GM19397 (cell line): ENCODE measurements around the gene PKNOX2.

Experiments used
- ATAC-seq: cut with Tn5 transposase; IDR thresholded peaks from one replicate; pipeline ENCODE4 v1.9.1; 2021; ENCODE audit warnings: mild to moderate bottlenecking, moderate library complexity; ENCODE audit not compliant: unreplicated experiment

PKNOX2 gene

GRCh38 chr11:125304136-125304535, 139.6 kb downstream of the PKNOX2 start:
- no peak for ATAC-seq

GRCh38 chr11:125304876-125305275, 140.3 kb downstream of the PKNOX2 start:
- ATAC-seq = no peak

GRCh38 chr11:125305345-125305744, 140.8 kb downstream of the PKNOX2 start:
- ATAC-seq = no peak

DNA sequence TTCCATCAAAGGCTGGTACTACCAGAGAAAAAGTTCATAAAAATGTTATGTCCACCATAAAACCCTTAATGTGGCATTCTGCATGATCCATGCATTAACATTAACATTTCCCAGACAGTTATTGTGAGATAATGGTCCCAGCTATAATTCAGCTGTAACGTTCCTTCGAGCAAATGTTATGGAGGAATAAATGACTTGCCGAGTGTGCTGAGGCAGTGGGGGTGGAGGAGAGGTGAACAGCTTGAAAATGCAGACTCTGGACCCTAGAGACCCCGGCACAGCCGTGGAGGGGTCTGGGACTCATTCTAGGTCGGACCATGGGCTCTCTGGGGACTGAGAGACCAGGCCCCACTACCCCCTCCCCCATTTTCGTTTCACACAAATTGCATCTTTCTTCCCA, 141.9 kb downstream of the PKNOX2 start:
- no peak for ATAC-seq

- ATAC-seq = no peak
These were observed 143.7 kb downstream of the PKNOX2 start for GRCh38 chr11:125308246-125308645.

- no peak for ATAC-seq
These were observed 147.8 kb downstream of the PKNOX2 start for GRCh38 chr11:125312391-125312790.

DNA sequence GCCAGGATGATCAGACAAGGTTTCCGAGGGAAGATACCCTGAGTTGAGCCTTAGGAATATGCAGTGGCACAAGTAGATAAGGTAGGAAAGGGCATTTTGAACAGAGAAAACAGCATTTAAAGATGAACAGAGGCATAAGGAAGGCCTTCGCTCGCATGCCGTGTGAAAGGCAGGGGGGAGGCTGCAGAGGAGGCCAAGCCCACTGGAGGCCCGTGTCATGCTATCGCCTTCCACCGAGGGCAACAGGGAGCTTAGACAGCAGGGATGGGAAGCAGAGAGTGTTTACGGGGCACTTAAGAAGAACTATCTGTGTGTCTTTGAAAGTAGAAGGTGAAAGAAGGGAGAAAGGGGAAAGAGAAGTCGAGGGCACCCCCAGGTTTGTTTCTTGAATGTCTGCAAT, 148.3 kb downstream of the PKNOX2 start:
- no peak for ATAC-seq

GRCh38 chr11:125313271-125314219, 149.0 kb downstream of the PKNOX2 start:
- ATAC-seq = no peak

DNA sequence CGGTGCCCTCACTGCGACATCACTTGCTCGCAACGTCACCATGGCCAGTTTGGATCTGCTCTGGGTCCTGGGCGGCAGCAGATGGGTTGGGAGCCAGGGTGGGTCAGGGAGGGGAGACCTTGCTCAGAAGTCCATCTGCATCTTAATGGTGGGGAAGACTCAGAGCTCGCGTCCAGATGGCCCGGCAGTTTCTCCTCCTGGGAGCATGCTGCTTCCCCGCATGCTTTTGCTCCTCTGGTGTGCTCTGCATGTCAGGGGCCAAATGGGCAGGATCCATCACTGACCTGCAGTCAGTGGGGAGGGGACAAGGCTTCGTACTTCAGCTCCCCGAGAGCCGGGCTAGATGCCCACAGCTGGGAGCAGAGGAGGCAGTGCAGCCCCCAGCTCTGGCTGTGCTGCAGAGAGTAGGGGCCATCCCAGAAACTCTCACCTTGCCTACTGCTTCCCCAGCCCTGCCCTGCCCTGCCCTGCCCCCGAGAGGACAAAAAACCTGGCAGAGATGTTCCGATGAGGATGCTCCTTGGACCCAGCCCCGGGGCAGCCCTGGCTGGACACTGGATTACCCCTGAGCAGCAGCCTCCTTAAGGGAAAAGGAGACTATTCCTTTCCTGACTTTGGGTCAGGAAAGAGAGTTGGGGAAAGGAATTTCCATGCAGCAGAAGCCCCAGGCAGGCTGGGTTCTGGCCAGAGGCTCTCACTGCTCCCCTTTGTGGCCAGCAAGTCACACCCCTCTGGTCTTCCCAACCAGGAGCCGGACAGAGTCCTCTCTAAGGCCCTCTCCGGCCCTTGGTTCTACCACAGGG, 149.9 kb downstream of the PKNOX2 start:
- no peak for ATAC-seq

DNA sequence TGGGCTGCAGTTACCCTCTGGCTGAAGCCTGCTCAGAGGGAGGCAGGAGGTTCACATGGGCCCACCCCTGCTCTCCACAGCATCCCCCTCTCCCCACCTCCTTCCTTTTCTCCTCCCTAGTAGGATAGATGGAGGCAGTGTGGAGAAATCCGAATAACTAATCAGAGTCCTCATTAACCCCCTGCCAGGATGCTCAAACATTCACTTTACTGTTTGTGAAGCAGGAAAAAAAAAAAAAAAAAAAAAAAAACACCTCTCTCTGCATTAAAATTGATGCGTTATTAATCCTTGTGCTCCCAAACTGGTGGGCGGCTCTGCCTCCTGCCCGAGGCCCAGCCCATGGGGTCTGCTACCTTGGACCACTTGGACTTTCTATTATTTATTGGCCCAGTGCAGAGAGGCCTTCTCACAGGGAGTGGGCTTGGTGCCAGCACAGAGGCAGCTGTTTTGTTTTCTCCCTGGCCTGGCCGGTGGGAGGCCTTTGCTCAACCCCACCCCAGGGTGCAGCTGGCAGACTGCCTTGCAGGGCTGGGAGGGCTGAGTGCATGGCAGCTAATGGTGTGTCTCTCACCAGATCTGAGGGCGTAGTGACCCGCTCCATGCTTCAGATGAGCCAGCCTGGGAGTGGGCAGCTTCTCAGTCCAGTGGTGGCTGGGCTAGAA, 150.7 kb downstream of the PKNOX2 start:
- no peak for ATAC-seq

DNA sequence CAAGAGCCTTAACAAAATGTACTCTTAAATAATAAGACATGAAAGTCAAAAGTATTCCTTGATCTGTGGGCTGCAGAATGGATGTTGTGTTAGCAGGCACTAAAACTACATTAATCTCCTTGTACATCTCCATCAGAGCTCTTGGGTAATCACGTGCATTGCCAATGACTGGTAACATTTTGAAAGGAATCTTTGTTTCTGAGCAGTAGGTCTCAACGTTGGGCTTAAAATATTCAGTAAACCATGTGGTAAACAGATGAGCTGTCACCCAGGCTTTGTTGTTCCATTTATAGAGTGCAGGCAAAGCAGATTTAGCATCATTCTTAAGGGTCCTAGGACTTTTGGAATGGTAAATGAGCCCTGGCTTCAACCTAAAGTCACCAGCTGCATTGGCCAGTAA, 152.9 kb downstream of the PKNOX2 start:
- ATAC-seq = no peak

DNA sequence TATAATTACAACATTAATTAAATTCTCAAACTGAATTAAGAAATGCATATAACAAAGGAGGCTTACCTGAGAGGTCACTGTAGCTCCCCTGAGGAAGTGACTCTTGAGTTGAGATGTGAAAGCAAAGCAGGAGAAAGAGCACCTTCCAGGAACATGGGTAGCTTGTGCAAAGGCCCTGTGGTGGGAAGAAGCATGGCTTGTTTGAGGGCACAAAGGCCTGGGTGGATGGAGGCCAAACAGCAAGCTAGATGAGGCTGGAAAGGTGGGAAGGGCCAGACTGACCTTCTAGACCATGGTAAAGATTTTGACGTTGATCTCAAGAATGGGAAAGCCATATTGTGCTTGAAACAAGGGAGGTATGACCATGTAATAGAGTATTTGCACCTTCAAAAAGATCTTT, 155.1 kb downstream of the PKNOX2 start:
- ATAC-seq = no peak

DNA sequence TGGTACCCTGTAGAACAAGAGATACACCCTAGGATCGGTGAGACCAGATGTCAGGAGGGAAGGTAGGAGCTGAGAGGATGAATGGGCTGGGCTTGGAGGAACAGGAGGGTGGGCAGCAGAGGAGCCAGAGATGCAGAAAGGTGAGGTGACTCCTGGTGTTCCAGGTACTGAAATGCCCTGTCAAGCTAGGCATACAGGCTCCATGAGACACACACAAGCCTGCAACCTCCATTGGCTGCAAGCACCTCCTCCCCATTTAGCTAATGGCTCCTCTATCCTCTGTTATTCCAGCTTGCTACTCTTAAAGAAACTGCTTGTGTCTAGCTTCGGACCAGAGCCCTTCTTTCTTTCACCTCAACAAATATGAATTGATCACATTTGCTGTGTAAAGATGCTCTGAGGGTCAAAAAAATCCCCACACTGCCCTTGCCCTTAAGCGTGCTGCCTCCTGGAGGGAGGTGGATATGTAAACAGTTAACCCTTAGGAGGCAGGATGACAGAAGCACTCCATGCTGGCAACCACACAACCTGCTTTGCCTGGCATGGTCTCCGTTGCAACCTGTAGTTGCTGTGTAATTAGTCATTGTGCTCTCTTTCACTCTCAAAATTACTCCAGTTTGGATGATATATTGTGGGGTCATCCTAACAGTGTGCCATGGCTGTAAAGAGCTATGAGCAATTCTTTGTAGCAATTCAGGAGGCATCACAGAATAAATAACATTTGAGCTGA, 156.0 kb downstream of the PKNOX2 start:
- no peak for ATAC-seq

DNA sequence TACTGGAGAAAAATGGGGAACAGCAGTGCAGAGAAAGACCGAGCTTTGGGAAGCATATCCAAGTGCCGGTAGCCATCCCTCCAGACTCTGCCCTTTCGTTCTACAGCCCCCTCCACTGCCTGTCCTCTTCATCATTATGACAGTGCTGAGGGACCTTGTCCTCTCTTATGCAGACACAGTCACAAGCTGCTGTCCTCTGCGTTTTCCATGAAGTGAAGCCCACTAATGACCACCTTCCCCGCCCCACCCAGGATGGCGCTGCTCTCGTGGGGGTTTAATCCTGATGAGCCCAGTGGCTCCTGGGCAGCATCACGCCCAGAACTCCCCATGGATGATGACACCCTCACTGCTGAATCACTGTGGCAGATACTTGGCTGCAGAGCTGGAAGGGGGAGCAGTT, 157.7 kb downstream of the PKNOX2 start:
- no peak for ATAC-seq

GRCh38 chr11:125325196-125325595, 160.6 kb downstream of the PKNOX2 start:
- ATAC-seq = no peak

GRCh38 chr11:125326126-125326525, 161.6 kb downstream of the PKNOX2 start:
- no peak for ATAC-seq

DNA sequence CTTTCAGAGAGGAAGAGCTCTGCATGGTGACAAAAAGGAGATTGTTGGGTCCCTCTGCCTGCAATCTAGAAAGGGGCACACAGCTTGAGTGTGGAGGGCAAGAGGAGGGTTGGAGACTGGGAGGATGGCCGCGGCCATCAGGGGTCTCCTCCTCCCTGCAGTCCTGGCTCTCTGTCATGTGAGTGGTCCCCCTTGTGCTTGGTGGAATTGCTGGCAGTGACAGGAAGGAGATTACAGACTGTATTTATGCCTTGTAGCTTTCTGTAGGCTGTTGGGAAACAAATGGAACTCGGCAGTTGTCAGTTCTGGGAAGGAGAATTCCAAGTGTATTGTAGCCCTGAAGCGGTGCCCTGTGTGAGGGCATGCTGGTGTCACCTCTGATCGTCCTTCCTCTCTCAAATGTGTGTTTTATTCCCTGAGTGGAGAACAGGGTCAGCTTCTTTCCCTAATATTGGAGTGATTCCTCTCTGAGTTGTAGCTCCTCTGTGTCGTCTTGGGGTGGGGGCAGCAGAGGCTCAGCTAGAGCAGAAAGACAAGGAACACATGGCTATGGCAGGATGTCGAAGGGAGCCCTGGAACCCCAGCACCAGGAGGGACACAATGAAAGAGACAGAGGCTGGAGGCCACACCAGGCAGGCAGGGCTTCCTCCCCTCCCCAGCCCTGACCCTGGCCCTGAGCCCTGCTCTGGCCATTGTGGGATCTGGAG, 163.1 kb downstream of the PKNOX2 start:
- no peak for ATAC-seq

DNA sequence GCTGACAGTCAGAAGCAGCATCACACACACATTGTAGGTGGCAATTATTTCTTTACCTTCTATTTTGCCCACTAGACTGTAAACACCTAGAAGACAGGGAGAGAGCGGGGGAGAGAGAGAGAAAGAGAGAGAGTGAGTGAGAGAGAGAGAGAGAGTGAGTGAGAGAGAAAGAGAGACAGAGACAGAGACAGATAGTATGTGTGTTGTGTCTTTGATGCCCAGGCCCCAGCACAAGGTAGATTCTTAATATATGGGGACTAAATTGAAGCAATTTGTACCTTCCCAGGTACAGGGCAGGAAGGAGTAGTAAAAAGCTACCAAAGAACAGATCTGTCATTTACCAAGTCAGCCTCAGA, 163.7 kb downstream of the PKNOX2 start:
- no peak for ATAC-seq

GRCh38 chr11:125329786-125330185, 165.2 kb downstream of the PKNOX2 start:
- ATAC-seq = no peak
